DMS153 (cell line): ENCODE results near the gene RAB34.
A peak's percentile ranks its signal among the peaks of the same experiment; 100 is the strongest.

Experiments used
- DNase-seq: peaks from one replicate; lab custom pipeline; 2025; lab: John Stamatoyannopoulos, UW

The RAB34 gene

GRCh38 chr17:28712032-28712704, 5.5 kb downstream of the RAB34 start:
- DNase-seq = peak; percentile 87

GRCh38 chr17:28711723-28712031, 6.0 kb downstream of the RAB34 start, which contains the start of gene PROCA1:
TSS of gene PROCA1 (minus strand) at chr17:28711888. CDS start at chr17:28711660, 228 bp downstream.
- DNase-seq = no peak

GRCh38 chr17:28710861-28711722, 6.6 kb downstream of the RAB34 start:
- DNase-seq = peak; percentile 96

- DNase-seq = no peak
These were observed 10.3 kb downstream of the RAB34 start for GRCh38 chr17:28707339-28707720.

DNA sequence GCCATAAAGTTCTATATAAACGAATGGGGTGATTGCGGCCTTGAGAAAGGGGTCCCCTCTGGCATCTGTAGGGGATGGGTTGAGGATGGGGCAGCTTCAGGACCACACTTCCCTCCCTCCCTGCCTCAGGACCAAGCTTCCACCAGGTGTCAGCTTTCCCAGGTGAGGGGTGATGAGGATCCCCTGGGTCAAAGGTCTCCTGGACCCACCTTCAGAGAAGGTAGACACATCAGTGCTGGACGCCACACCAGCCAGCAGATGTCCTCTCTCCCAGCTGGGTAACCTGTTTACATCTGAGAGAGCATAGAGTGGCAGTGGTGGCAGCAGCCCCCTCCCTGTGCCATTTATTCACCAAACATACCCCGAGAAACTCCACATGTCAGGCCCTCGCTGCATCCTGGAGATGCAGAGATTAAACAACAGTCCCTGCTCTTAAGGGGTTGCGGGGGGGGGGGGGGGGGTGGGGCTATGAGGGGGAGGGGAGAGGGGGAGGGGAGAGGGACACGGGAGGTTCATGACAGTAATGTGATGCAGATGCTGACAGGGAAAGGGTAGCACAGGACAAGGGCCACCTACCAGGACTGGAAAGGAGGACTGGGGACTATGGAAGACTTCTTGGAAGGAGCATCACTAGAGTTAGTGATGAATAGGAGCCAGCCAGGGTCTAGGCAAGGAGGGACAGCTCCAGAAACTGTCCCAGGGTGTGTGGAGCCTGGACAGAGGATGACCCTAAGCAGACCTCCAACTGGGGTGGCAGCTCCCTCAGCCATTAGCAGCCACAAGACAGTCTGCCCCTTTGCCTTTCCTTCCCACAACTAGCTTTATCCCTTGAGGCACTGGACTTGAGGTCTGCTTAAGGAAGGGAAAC, 11.0 kb downstream of the RAB34 start:
- DNase-seq = no peak

DNA sequence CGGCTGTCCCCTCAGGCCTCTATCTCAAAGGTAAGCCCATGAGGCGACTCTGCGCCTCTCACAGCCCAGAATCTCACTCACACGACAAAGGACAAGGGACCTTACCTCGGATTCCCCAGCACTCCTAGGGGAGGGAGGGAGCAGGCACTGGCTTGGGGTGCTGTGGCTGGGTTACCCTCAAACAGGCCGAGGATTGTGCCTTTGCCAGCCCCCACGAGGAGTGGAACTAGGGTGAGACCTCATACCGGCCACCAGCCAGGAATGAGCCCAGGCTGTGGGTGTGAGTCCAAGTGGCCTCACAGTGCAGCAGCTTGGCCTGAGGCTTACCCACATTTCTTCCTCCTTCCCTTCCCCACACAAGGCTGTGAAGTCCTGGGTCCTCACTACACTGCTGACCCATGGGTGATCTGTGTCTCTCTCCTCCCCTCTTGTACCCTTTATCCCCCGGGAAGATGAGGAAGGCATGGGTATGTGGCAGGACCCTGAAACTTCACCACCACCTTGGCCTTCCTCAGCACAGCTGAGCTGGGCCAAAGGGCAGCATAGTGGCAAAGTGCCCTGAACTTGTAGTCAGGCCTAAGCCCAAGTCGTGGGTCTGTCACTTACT, 11.8 kb downstream of the RAB34 start:
- DNase-seq = no peak

DNA sequence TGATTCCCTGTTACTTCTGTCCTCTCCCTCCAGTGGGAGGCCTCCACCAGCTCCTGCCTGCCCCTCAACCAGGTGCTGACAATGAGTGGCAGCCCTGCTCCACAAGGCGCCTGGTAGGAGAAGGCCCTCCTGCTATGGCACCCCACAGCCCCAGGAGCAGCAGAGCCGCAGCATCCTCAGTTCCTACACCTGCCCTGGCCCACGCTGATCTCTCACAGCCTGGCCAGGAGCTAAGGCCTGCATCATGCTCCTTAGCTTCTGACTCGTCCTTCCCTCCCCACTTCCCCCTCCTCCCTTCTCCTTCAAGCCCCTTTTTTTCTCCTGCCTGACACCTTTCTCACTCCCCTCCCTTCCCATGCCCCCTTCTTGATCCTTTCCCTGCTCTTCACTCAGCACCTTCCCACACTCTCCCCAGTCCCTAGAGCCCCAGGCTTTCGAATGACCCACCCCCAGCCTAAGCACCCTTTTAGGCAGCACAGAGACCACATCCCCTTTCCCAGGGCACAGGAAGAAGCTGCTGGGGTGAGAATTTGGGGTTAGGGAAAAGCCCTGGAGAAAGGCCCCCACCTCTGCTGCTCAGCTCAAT, 12.5 kb downstream of the RAB34 start:
- no peak for DNase-seq

DNA sequence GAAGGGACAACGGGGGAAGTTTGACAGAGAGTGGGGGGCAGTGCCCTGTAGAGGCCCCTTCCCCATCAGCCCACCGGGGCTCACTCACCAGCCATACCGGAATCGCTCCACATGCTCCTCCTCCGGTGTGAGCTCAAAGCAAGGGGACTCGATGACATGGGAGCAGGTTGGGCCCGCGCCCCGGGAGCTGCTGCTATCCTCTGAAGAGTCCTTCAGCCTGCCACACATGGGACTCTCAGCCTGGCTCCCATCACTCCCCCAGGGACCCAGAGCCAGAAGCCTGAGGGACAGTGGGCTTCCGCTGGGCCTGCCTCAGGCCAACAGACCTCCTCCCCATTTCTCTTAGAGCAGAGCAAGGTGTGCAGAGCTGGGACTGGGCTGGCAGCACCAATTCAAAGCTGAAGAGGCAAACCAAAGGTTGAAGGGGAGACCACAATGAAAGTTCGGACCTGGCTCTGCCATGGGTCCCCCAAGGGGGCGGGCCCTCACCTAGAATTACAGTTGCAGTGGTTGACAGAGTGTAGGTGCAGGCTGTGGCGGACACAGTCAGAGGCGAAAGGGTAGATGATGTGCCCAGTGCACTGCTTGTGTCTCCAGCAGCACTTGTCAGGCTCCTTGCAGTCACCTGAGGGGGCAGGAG, 13.3 kb downstream of the RAB34 start:
- no peak for DNase-seq

- DNase-seq = no peak
These were observed 14.0 kb downstream of the RAB34 start for GRCh38 chr17:28703552-28704218.

GRCh38 chr17:28702752-28703150, 14.9 kb downstream of the RAB34 start:
- no peak for DNase-seq

DNA sequence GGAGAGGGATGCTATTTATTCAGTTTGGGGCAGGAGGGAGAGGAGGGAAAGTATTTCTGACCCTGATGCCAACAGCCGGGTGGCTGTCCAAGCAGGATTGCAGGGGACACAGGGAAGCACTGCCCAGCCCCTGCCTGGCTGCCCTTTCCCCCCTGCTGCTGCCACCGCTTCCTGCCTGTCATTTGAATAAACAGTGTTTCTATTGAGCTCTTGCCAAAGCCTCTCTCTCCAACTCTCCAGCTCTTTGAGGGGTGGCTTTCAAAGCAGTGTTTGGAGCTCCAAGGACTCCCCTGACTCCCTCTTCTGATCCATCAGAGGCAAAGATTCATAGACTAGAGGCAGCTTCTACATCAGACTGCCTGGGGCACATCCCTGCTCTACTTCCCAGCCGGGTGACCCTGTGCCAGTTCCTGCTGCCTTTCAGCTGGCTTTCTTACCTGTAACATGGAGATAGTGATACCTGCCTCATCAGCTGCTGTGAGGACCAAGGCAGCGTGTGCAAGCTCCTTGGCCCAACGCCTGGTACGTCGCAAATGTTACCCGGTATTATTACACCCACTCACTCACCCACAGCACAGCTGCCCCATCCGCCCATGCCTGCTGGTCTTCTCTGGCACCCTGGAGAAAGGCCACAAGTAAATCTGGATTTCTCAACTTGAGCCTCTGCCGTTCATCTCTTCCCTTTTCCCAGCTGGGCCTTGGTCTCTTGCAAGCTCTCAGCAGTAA, 15.5 kb downstream of the RAB34 start:
- DNase-seq = peak; percentile 78

DNA sequence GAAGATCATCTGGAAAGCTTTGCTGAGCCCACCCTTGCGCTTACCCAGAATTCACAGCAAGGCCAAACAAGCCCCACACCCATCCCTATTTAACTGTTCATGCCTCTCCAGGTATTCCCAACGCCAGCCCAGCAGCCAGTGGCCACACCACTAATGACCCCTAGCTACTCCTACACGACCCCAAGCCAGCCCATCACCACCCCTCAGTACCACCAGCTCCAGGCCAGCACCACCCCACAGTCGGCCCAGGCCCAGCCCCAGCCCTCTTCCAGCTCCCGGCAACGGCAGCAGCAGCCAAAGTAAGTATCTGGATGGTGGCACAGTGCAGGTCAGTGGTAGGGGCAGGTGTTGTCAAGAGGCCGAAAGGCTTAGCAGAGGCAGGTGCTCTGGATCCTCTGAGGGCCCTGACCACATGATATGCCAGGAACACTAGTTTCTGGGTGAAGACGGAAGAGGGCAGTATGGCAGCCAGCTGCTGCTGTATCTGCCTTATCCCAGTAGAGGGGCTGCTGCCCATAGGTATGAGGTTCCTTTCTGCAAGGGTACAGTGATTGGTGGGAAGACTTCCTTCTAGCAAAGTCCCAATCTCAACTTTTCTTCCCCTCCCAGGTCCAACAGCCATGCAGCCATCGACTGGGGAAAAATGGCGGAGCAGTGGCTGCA, 16.7 kb downstream of the RAB34 start:
- no peak for DNase-seq

DNA sequence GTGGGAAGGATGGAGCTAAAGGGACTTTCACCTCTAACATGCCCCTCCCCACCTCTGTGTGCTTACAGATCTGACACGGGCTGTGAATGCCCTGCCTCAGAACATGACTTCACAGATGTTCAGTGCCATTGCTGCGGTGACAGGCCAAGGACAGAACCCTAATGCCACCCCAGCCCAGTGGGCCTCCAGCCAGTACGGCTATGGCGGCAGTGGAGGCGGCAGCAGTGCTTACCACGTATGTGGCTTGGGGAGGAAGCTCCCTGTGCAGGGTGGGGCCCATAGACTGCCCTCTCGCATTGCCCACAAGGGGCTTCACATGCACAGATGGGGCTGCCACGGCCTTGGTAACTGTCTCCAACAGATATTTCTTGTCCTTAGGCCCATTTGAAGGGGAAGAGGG, 17.4 kb downstream of the RAB34 start:
- DNase-seq = no peak

GRCh38 chr17:28698253-28698941, 19.3 kb downstream of the RAB34 start:
- no peak for DNase-seq

DNA sequence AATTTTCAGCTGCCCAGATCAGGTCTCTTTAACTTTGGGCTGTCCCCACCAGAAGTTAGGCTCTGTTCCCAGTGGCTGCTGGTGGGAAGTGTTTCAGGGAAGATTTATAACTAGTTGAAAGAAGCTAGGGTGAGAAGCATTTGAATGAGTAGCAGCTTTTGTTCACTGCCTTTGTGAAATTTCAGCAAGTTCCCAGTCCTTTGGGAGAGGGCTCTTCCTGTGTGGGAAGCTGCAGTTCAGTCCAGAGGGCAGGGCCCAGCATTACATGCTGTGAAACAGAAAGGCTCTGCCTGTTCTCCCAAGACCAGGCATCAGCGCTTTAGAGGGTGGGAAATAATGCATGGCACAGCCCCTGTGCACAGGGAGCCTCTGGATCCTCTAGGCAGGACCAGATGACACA, 23.8 kb downstream of the RAB34 start:
- no peak for DNase-seq

DNA sequence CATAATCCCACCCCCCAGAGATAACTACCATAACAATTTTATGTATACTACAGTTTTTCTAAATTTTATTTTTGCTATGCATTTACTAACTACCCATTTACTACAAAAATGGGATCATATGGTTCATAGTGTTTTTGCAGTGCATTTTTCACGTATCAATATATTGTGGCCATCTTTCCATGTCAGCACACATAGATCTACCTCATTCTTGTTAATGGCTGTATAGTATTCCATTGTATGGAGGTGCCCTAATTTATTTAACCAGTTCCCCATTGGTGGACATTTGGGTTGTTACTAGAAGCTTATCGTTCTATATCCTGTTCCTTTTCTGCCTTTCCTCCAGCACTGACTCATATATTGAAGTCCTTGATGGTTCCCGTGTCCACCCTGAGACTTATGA, 28.7 kb downstream of the RAB34 start:
- no peak for DNase-seq

DNA sequence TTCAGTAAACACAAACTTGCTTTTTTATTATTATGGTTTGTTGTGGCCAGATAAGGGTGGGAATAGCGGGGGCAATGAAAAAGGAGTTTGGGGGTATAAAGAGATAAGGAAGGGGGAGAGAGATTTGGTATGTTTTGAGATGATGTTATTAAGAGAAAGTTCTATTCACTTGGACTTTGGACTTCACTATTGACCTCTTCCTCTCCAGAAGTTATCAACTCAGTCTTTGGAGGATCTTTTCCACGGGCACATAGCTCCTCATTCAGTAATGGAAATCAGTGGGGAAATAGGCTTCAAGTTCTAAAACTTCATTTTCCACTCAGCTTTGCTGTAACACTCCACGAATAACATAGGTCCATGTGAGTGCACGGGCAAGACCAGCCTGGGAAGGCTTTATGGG, 29.2 kb downstream of the RAB34 start:
- DNase-seq = no peak

GRCh38 chr17:28686296-28686695, 31.4 kb downstream of the RAB34 start:
- DNase-seq = no peak

DNA sequence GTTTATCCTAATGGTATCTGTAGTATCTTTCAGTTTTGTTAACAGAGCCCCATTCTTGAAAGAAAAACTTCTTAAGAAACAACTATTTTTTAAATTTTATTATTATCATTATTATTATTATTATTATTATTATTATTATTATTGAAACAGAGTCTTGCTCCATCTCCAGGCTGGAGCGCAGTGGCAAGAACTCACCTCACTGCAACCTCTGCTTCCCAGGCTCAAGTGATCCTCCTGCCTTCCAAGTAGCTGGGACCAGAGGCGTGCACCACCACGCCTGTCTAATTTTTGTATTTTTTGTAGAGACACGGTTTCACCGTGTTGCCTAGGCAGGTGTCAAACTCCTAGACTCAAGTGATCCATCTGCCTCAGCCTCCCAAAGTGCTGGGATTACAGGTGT, 32.3 kb downstream of the RAB34 start:
- no peak for DNase-seq
